ENCODE data around the gene CELA3B.

CELA3B gene

DNA sequence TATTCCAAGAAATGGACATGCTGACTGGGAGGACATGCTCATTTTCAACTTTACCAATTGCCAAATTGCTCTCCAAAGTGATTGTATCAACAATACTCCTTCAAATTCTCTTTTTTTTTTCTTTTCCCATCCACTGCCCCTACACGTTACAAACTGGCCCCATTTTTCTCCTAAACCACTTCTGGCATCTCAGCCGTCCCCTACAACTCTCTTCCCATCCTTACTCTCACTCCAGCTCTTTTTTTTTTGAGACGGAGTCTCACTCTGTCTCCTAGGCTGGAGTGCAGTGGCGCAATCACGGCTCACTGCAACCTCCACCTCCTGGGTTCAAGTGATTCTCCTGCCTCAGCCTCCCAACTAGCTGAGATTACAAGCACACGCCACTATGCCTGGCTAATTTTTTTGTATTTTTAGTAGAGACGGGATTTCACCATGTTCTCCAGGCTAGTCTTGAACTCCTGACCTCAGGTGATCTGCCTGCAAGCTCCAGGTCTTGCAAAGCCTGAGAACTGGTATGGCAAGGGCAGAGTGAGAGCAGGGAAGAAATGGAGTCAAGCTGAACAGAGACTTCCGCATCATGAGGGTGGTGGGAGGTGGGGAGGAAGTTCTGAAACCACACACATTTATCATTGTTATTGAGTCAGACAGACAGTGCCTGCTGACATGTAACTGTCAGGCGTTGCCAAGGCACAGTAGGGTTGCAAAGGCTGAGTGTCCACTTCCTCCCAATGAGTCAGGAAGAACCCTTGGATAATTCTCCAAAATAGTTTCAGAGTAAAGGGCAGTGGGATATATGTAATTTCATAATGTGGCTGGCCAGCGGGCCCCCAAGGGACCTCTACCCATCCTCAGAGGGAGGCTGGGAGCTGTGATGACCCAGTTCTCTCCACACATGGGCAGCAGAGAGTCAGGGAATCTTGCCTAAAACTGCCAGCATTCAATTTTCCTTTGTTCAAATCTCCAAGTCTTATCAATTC, 42.0 kb downstream of the CELA3B start:
- H3K4me3 ChIP-seq (replicated peaks; ENCODE audit: low read depth, low read length): no peak overlapping the region
- peak; percentile 33 for DNase-seq (ENCODE audit: extremely low read depth, low read depth)
- TF ChIP-seq, protein P1, sequence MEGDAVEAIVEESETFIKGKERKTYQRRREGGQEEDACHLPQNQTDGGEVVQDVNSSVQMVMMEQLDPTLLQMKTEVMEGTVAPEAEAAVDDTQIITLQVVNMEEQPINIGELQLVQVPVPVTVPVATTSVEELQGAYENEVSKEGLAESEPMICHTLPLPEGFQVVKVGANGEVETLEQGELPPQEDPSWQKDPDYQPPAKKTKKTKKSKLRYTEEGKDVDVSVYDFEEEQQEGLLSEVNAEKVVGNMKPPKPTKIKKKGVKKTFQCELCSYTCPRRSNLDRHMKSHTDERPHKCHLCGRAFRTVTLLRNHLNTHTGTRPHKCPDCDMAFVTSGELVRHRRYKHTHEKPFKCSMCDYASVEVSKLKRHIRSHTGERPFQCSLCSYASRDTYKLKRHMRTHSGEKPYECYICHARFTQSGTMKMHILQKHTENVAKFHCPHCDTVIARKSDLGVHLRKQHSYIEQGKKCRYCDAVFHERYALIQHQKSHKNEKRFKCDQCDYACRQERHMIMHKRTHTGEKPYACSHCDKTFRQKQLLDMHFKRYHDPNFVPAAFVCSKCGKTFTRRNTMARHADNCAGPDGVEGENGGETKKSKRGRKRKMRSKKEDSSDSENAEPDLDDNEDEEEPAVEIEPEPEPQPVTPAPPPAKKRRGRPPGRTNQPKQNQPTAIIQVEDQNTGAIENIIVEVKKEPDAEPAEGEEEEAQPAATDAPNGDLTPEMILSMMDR (IDR thresholded peaks at IDR 0.05; ENCODE audit: low read depth, low read length, missing control alignments): peak; percentile 32

DNA sequence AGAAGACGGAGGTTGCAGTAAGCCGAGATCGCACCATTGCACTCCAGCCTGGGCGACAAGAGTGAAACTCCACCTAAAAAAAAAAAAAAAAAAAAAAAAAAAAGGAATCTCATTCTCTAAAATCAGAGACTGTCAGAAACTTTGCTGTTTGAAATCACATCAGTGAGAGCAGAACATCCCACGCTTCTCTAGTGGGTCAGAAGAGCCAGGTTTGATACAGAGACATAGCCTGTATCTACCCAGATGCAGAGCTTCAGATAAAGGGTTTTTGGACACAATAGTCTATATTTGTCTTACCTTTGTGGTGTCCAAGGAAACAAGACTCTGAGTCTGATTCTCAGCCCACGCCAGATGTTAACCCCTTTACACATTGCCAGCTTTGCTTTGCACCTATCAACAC, 44.2 kb downstream of the CELA3B start:
- TF ChIP-seq, protein P1 (IDR thresholded peaks at IDR 0.05; ENCODE audit: low read depth, low read length, missing control alignments): no peak
- H3K4me3 ChIP-seq (replicated peaks; ENCODE audit: low read depth, low read length): no peak overlapping the region
- DNase-seq (ENCODE audit: extremely low read depth, low read depth): no peak

DNA sequence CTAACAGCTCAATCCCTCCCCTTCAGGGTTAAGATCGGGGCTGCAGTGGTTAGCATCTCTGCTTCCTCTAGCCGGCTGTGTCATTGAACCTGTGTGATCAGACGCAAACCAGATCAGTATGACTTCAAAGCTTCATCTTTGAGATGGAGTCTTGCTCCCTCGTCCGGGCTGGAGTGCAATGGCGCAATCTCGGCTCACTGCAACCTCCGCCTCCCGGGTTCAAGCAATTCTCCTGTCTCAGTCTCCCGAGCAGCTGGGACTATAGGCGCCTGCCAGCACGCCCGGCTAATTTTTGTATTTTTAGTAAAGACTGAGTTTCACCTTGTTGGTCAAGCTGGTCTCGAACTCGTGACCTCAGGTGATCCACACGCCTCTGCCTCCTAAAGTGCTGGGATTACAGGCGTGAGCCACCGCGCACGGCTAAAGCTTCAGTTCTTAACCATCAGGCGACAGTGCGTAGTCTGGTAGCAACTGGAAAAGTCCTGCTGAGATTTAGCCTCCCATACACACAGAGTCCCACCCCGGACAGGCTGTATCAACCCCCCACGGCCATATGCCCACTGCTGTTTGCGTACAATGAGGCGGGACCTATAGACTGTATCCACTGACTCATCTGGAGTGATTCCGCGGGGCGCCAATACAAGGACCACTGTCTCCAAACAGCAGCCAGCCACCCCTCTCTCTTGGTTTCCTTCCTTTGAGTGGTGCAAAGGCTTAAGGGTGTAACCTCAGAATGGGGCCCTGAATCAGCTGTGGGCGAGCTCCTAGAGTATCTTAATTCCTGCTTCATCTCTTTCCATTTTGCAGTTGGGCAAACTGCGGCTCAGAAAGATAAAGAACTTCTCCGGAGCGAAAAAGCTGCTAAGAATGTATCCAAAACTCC, 47.9 kb downstream of the CELA3B start:
- TF ChIP-seq, protein P1 (IDR thresholded peaks at IDR 0.05; ENCODE audit: low read depth, low read length, missing control alignments): no peak
- peak; percentile 45 for DNase-seq (ENCODE audit: extremely low read depth, low read depth)
- peak overlapping the region; percentile 95 for H3K4me3 ChIP-seq (replicated peaks; ENCODE audit: low read depth, low read length)

DNA sequence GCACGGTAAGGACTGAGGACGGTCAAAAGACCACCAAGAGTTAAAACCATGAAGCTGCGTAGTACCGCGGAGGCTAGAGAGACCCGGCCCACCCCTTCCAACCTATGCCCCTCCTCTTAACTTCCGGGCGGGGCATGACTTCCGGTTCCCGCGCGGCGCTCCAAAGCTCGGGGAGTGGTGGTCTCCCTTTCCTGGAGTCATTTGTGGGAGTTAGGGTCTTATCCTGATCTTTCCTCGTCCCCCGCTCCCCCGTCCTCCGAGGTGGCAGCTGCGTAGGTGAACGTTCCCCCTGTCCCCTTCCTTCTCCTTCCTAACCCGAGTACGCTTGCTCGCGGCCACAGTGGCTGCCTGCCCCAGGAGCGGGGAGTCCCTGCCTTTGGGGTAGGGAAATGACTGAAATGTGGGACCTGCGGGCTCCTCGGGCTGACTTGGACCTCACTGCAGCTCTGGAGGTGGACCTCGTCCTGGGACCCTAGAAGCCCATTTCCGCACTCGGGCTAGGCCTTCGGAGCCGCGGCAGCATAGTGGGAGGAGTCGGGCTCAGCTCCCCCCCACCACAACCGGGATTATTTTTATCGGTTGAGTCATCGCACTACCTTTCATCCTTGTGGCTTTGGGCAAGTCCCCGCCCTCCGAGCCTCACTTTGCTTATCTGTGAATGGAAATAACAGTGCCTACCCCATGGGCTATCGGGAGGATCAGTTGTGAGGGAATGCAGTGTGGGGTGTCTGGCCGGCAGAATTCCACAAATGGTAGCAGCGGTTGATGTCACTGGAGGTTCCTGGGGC, 48.7 kb downstream of the CELA3B start:
- TF ChIP-seq, protein P1 (IDR thresholded peaks at IDR 0.05; ENCODE audit: low read depth, low read length, missing control alignments): no peak
- H3K4me3 ChIP-seq (replicated peaks; ENCODE audit: low read depth, low read length): peak overlapping the region; percentile 95
- peak; percentile 63 for DNase-seq (ENCODE audit: extremely low read depth, low read depth)

DNA sequence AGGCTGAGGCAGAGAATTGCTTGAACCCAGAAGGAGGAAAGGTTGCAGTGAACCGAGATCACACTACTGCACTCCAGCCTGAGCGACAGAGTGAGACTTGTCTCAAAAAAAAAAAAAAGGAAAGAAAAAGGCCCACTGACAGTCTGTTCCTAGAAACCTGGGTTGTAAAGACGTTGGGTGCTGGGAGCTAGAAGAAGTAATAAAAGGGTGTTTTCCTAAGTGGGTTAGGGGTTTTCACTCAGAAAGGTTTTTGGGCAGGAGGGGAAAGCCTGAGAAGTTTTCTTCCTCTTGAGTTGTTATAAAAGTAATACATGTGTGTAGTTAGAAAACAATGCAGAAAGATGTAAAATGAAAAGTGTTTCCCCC, 50.1 kb downstream of the CELA3B start:
- H3K4me3 ChIP-seq (replicated peaks; ENCODE audit: low read depth, low read length): no peak overlapping the region
- DNase-seq (ENCODE audit: extremely low read depth, low read depth): no peak
- TF ChIP-seq, protein P1 (IDR thresholded peaks at IDR 0.05; ENCODE audit: low read depth, low read length, missing control alignments): no peak

DNA sequence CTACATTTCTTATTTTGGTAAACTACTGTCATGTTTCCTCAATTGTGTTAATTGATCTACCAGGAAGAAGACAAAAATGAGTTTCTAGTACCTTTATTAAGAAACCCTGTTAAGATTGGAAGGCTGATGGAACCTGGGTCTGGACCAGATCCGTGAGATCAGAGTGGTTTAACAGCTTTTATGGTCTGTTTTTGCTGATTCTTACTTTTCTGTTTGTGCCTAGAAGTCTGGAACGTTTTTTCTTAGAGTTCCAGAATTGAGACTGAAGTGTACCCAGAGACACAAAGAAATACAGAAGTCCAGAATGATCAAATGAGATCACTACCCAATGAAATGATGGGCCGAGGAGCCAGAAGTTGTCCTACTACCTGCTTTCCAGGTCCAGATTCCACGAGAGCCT, 53.2 kb downstream of the CELA3B start:
- TF ChIP-seq, protein P1 (IDR thresholded peaks at IDR 0.05; ENCODE audit: low read depth, low read length, missing control alignments): no peak
- H3K4me3 ChIP-seq (replicated peaks; ENCODE audit: low read depth, low read length): no peak overlapping the region
- no peak for DNase-seq (ENCODE audit: extremely low read depth, low read depth)
